GM06990 (cell line): ENCODE results near the gene SIKE1.

Source experiments
- DNase-seq: peaks from one replicate; pipeline ENCODE4 v3.0.0-alpha.2; 2011; ENCODE audit not compliant: insufficient read length; ENCODE audit errors: extremely low read depth
- H3K27me3 ChIP-seq: replicated peaks from 2 replicates; pipeline ENCODE4 v1.6.0; 2011; ENCODE audit warnings: low read length; ENCODE audit not compliant: control insufficient read depth, insufficient read depth
- H3K36me3 ChIP-seq: 2 replicates; pipeline ENCODE4 v1.5.1; 2011; ENCODE audit warnings: low read length; ENCODE audit not compliant: control insufficient read depth, insufficient read depth
- H3K4me3 ChIP-seq: replicated peaks from 2 replicates; pipeline ENCODE4 v1.5.1; 2011; ENCODE audit warnings: low read depth, mild to moderate bottlenecking, control low read depth, low read length
- CTCF ChIP-seq: IDR thresholded peaks from 2 replicates; pipeline ENCODE4 v1.5.1; 2011; ENCODE audit warnings: low read length, control low read depth, mild to moderate bottlenecking, inconsistent platforms; ENCODE audit not compliant: insufficient read depth, poor library complexity, severe bottlenecking

The SIKE1 gene

GRCh38 chr1:114771992-114772391, 8.5 kb downstream of the SIKE1 start:
- Histone ChIP-seq H3K36me3 (peaks cover 4% of the 10 kb centered on the region; the same call in 1 of the 2 replicates), H3K27me3 (no peaks in the 10 kb centered on the region), H3K4me3 (no peak overlapping the region)
- no peak for TF ChIP-seq CTCF
- DNase-seq, result no peak

GRCh38 chr1:114770989-114771388, 9.5 kb downstream of the SIKE1 start:
- TF ChIP-seq CTCF, result no peak
- no peak for DNase-seq
- Histone ChIP-seq H3K4me3 (no peak overlapping the region), H3K27me3 (no peaks in the 10 kb centered on the region), H3K36me3 (peaks cover 4% of the 10 kb centered on the region; the same call in 1 of the 2 replicates)

GRCh38 chr1:114764689-114765088, 15.8 kb downstream of the SIKE1 start:
- no peaks in the 10 kb centered on the region for H3K27me3 ChIP-seq
- TF ChIP-seq CTCF, result no peak
- no peak overlapping the region for H3K4me3 ChIP-seq
- H3K36me3 ChIP-seq, result no peaks in the 10 kb centered on the region; the same call in 1 of the 2 replicates
- DNase-seq, result no peak

GRCh38 chr1:114758256-114758832, 22.1 kb downstream of the SIKE1 start:
- Histone ChIP-seq H3K4me3 (peak overlapping the region; percentile 82), H3K36me3 (no peaks in the 10 kb centered on the region), H3K27me3 (no peaks in the 10 kb centered on the region)
- TF ChIP-seq CTCF, result no peak
- no peak for DNase-seq

- Histone ChIP-seq H3K4me3 (peak within 1 kb of the TSS; percentile 82), H3K27me3 (no peaks in the 10 kb centered on the region), H3K36me3 (no peaks in the 10 kb centered on the region)
- peak; percentile 96 for DNase-seq
- TF ChIP-seq CTCF, result peak; percentile 42
Observed at GRCh38 chr1:114757455-114758255, 22.8 kb downstream of the SIKE1 start, which contains the start of gene CSDE1. CSDE1 (minus strand) TSS chr1:114757984; CDS start chr1:114739890, 18,094 bp downstream.
